Fibroblast of lung (primary cell): ENCODE measurements around the gene MCF2L2.

Source experiments
- EZH2 ChIP-seq: IDR thresholded peaks from 2 replicates; pipeline ENCODE4 v1.5.1; 2012; ENCODE audit warnings: low read length, control low read depth, mild to moderate bottlenecking; ENCODE audit errors: missing control alignments
- TF ChIP-seq, protein P1 (sequence below), 2 donors: IDR thresholded peaks in 1 of 2; conservative IDR thresholded peaks in 1 of 2; 1 replicate in 1 of 2; 2 replicates in 1 of 2; pipeline ENCODE4 v1.5.1; 2011 to 2012; ENCODE audit warnings: low read length in 2 of 2, control low read depth in 1 of 2, inconsistent platforms in 1 of 2, low read depth in 1 of 2, mild to moderate bottlenecking in 1 of 2

DNA sequence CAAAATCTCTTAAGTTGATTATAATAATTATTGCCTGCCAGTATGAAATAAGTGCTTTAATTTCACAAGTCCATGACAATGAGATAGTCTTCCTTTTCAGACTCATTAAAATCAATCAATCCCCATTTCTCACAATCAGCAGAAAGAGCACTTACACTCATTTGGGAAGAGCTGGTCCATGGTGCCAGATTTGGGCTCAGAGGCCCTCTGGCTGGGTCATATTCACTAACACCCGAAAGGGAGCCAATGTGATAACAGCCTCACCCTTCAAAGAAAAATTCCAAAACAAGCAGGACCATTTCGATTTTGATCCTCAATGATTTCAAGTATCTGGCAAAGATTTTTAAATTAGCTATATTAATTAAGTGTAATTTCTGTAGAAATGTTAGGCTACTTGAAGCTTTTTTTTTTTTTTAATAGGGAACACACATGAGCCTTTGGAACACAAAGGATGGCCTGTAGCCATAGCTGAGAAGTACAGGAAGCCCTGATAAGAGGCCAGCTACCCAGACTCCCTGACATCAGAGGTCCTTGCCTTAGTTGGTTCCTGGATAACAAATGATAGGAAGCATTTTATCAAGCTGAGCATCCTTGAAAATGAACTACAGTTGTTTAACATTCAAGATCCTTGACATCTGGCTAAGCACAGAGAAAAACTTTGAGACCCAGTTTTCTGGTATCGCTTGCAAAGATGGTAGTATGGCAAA is 17.1 kb downstream of the MCF2L2 start:
- TF ChIP-seq, protein P1, sequence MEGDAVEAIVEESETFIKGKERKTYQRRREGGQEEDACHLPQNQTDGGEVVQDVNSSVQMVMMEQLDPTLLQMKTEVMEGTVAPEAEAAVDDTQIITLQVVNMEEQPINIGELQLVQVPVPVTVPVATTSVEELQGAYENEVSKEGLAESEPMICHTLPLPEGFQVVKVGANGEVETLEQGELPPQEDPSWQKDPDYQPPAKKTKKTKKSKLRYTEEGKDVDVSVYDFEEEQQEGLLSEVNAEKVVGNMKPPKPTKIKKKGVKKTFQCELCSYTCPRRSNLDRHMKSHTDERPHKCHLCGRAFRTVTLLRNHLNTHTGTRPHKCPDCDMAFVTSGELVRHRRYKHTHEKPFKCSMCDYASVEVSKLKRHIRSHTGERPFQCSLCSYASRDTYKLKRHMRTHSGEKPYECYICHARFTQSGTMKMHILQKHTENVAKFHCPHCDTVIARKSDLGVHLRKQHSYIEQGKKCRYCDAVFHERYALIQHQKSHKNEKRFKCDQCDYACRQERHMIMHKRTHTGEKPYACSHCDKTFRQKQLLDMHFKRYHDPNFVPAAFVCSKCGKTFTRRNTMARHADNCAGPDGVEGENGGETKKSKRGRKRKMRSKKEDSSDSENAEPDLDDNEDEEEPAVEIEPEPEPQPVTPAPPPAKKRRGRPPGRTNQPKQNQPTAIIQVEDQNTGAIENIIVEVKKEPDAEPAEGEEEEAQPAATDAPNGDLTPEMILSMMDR (conservative IDR thresholded peaks at IDR 0.05 in 1 of 2, IDR thresholded peaks at IDR 0.05 in 1 of 2; ENCODE audit: low read depth in 1 of 2, low read length in 2 of 2), result no peak
- no peak for TF ChIP-seq EZH2
